IMR-90 (cell line): ENCODE data around the gene XDH. TPM values are rescaled to one million over a fixed set of nuclear protein-coding genes. Genes with fewer than 3 reads are reported as not detected.

Experiments used
- ATAC-seq: fragments of 200-7000 bp; cut with Tn5 transposase; 2 replicates; pipeline ENCODE4 v1.9.1; 2020; ENCODE audit warnings: low read depth, mild to moderate bottlenecking, moderate library complexity
- BruUV-seq: library from RNA; stranded (reverse); fragments of 400-500 nt; replicated peaks from 2 replicates; lab custom pipeline; 2021; lab: Mats Ljungman, UMichigan
- CTCF ChIA-PET: fragments of 300-600 bp; formaldehyde crosslinking; extraction: SDS; loops from one replicate; lab custom pipeline; 2021; ENCODE audit warnings: antibody characterized with exemption; lab: Yijun Ruan, JAX
- POLR2A ChIA-PET: fragments of 300-600 bp; sonication (Branson Sonifier 250); formaldehyde crosslinking; loops from one replicate; lab custom pipeline; 2022; ENCODE audit warnings: antibody characterized with exemption; ENCODE audit not compliant: unreplicated experiment; lab: Charles Lee
- DNase-seq: peaks from one replicate; pipeline ENCODE4 v3.0.0; 2013
- H2AFZ ChIP-seq: replicated peaks from 2 replicates; pipeline ENCODE3; 2013; ENCODE audit warnings: low read length, mild to moderate bottlenecking; ENCODE audit not compliant: poor library complexity
- H2AK5ac ChIP-seq: 2 replicates; pipeline ENCODE4 v1.6.1; 2013; ENCODE audit warnings: low read depth, low read length, inconsistent platforms
- H2AK9ac ChIP-seq: replicated peaks from 2 replicates; pipeline ENCODE3; 2013; ENCODE audit warnings: mild to moderate bottlenecking, low read depth, low read length, moderate library complexity; ENCODE audit not compliant: poor library complexity
- H2BK120ac ChIP-seq: 2 replicates; pipeline ENCODE4 v1.6.1; 2013; ENCODE audit warnings: low read depth, low read length, inconsistent platforms
- H2BK15ac ChIP-seq: 3 replicates; pipeline ENCODE4 v1.6.1; 2013; ENCODE audit warnings: low read depth, low read length, inconsistent platforms
- H2BK20ac ChIP-seq: 2 replicates; pipeline ENCODE4 v1.6.1; 2013; ENCODE audit warnings: low read depth, mild to moderate bottlenecking, inconsistent platforms, low read length, moderate library complexity
- H2BK5ac ChIP-seq: 2 replicates; pipeline ENCODE4 v1.6.1; 2013; ENCODE audit warnings: mild to moderate bottlenecking, low read depth, low read length, inconsistent platforms; ENCODE audit not compliant: poor library complexity, severe bottlenecking
- H3K14ac ChIP-seq: replicated peaks from 2 replicates; pipeline ENCODE4 v1.6.1; 2013; ENCODE audit warnings: low read depth, low read length, inconsistent platforms
- H3K18ac ChIP-seq: 2 replicates; pipeline ENCODE4 v1.6.1; 2013; ENCODE audit warnings: low read depth, low read length, control low read depth
- H3K23ac ChIP-seq: 2 replicates; pipeline ENCODE4 v1.6.1; 2013; ENCODE audit warnings: low read depth, low read length, inconsistent platforms
- H3K27ac ChIP-seq: 2 replicates; pipeline ENCODE4 v1.5.1; 2013; ENCODE audit warnings: mild to moderate bottlenecking, control low read depth, low read length; ENCODE audit not compliant: insufficient read depth
- H3K27me3 ChIP-seq: 2 replicates; pipeline ENCODE4 v1.6.1; 2013; ENCODE audit warnings: low read length; ENCODE audit not compliant: control insufficient read depth, insufficient read depth
- H3K36me3 ChIP-seq: 2 replicates; pipeline ENCODE4 v1.6.1; 2013; ENCODE audit warnings: low read length, mixed read lengths; ENCODE audit not compliant: control insufficient read depth, insufficient read depth
- H3K4ac ChIP-seq: 2 replicates; pipeline ENCODE4 v1.6.1; 2013; ENCODE audit warnings: low read depth, low read length, inconsistent platforms
- H3K4me1 ChIP-seq: 2 replicates; pipeline ENCODE4 v1.6.1; 2013; ENCODE audit warnings: low read length, mixed read lengths; ENCODE audit not compliant: control insufficient read depth, insufficient read depth
- H3K4me2 ChIP-seq: 2 replicates; pipeline ENCODE4 v1.6.1; 2013; ENCODE audit warnings: low read depth, mild to moderate bottlenecking, control low read depth, low read length, moderate library complexity
- H3K4me3 ChIP-seq: 2 replicates; pipeline ENCODE4 v1.5.1; 2013; ENCODE audit warnings: low read depth, mild to moderate bottlenecking, control low read depth, low read length, moderate library complexity; ENCODE audit not compliant: insufficient read depth
- H3K56ac ChIP-seq: 2 replicates; pipeline ENCODE4 v1.6.1; 2013; ENCODE audit warnings: low read length, inconsistent platforms; ENCODE audit not compliant: insufficient read depth; ENCODE audit errors: extremely low read depth
- H3K79me1 ChIP-seq, 2 experiments: 2 replicates each; pipeline ENCODE4 v1.6.1; 2013; ENCODE audit warnings: low read length in 2 of 2, inconsistent platforms in 1 of 2, low read depth in 1 of 2
- H3K9ac ChIP-seq: 2 replicates; pipeline ENCODE4 v1.6.1; 2013; ENCODE audit warnings: low read depth, low read length, control low read depth
- H3K9me1 ChIP-seq: 2 replicates; pipeline ENCODE4 v1.6.1; 2013; ENCODE audit warnings: low read length, inconsistent platforms; ENCODE audit not compliant: insufficient read depth
- H3K9me3 ChIP-seq: 2 replicates; pipeline ENCODE4 v1.6.1; 2013; ENCODE audit warnings: low read length; ENCODE audit not compliant: control insufficient read depth, insufficient read depth
- H4K20me1 ChIP-seq: 2 replicates; pipeline ENCODE4 v1.6.1; 2013; ENCODE audit warnings: low read length, inconsistent platforms; ENCODE audit not compliant: insufficient read depth
- H4K5ac ChIP-seq: 2 replicates; pipeline ENCODE4 v1.6.1; 2013; ENCODE audit warnings: mild to moderate bottlenecking, low read depth, low read length, control low read depth
- H4K8ac ChIP-seq, 2 experiments: 2 replicates each; pipeline ENCODE4 v1.6.1; 2013; ENCODE audit warnings: low read depth in 2 of 2, low read length in 2 of 2, control low read depth in 1 of 2, inconsistent platforms in 1 of 2
- H4K91ac ChIP-seq: 2 replicates; pipeline ENCODE4 v1.6.1; 2013; ENCODE audit warnings: low read depth, low read length, inconsistent platforms; ENCODE audit not compliant: insufficient read depth
- FOS ChIP-seq: fragments of 150-350 bp; IDR thresholded peaks from 2 replicates; pipeline ENCODE4 v1.6.1; 2016; ENCODE audit warnings: low read depth, low read length
- MAFK ChIP-seq: IDR thresholded peaks from 2 replicates; pipeline ENCODE4 v1.6.1; 2012; ENCODE audit warnings: low read depth, low read length, improper control_type of control experiment
- NFE2L2 ChIP-seq: fragments of 150-350 bp; IDR thresholded peaks from 2 replicates; pipeline ENCODE4 v1.6.1; 2016; ENCODE audit warnings: low read depth, mild to moderate bottlenecking, low read length
- RCOR1 ChIP-seq: IDR thresholded peaks from 2 replicates; pipeline ENCODE4 v1.6.1; 2012; ENCODE audit warnings: mild to moderate bottlenecking, low read length, improper control_type of control experiment; ENCODE audit not compliant: insufficient replicate concordance
- WGBS, 2 experiments: methylation state at CpG; one replicate each; pipeline versions ENCODE4 v1.1.5 to v1.1.7; 2013; ENCODE audit warnings: missing lambda C conversion rate in 2 of 2; ENCODE audit not compliant: insufficient read length in 1 of 2; ENCODE audit errors: extremely low coverage in 2 of 2; 5-methylcytosine and 5-hydroxymethylcytosine counted together
- dilution Hi-C: fragments of 300-500 bp; cut with HindIII; formaldehyde crosslinking; loops from one replicate; pipeline ENCODE4 v1.14.3; 2018; ENCODE audit warnings: low sequenced_read_pairs; ENCODE audit not compliant: unreplicated experiment
- in situ Hi-C: fragments of 300-500 bp; cut with MboI; formaldehyde crosslinking; loops from 3 replicates; pipeline ENCODE4 v1.14.3; 2019; ENCODE audit warnings: low sequenced_read_pairs, inconsistent platforms, mixed read lengths
- intact Hi-C: fragments of 100-400 bp; cut with micrococcal nuclease; formaldehyde crosslinking; loops from 2 replicates; pipeline ENCODE4 v1.10.0; 2022
- polyA plus RNA-seq, 3 experiments: library from polyadenylated mRNA; depleted of rRNA; stranded (reverse); fragments of >200 nt; gene quantifications; 2 replicates each; pipeline ENCODE4 v1.2.3, GENCODE V29; 2012; ENCODE audit warnings: low replicate concordance in 1 of 3
- total RNA-seq: library from RNA; depleted of rRNA; stranded (reverse); fragments of >200 nt; gene quantifications from 2 replicates; pipeline ENCODE4 v1.2.3, GENCODE V29; 2012

The XDH gene
- total and polyA plus RNA-seq, 2 of the 4 experiments (the other 2 are of a cell fraction) = 0.46 to 1.1 TPM

GRCh38 chr2:31312898-31313297 lies 101.6 kb downstream of the XDH start:
- Histone ChIP-seq H4K91ac (no peak overlapping the region), H2AFZ (peak overlapping the region; percentile 46), H2BK15ac (no peak overlapping the region), H3K4me1 (peaks cover 4% of the 10 kb centered on the region), H3K79me1 (no peaks in the 10 kb centered on the region), H3K9ac (no peak overlapping the region), H3K14ac (no peak overlapping the region), H3K9me3 (no peaks in the 10 kb centered on the region), H2AK5ac (peak overlapping the region; percentile 20; the same call in 1 of the 2 replicates), H4K20me1 (no peaks in the 10 kb centered on the region), H3K36me3 (no peaks in the 10 kb centered on the region), H2AK9ac (no peak overlapping the region), H3K9me1 (peaks cover under 1% of the 10 kb centered on the region; the same call in 1 of the 2 replicates), H3K27ac (no peak overlapping the region), H2BK20ac (peak overlapping the region; percentile 42; the same call in 1 of the 2 replicates), H3K23ac (no peak overlapping the region), H2BK120ac (no peak overlapping the region; the same call in 1 of the 2 replicates), H2BK5ac (no peak overlapping the region), H3K4me2 (no peak overlapping the region), H4K8ac (no peak overlapping the region), H4K5ac (no peak overlapping the region), H3K18ac (no peak overlapping the region), H3K56ac (no peak overlapping the region), H3K4me3 (no peak overlapping the region), H3K4ac (no peak overlapping the region), H3K27me3 (no peaks in the 10 kb centered on the region)
- ChIA-PET POLR2A (no interaction called here), CTCF (interaction anchor here (1.2 kb wide), 1 partner anchor 12 kb away, joined by 3 read pairs; no protein-coding TSS in a partner anchor)
- intact Hi-C loops = no loop called here
- WGBS, 2 experiments = no CpG with 5 or more reads among the region's 3 CpGs
- ATAC-seq = peak; percentile 88
- DNase-seq = peak; percentile 88
- BruUV-seq = no TSS peak
- dilution Hi-C loops = no loop called here
- in situ Hi-C loops = no loop called here
- TF ChIP-seq FOS = no peak
- peak; percentile 90 for TF ChIP-seq RCOR1
- no peak; the same call in 1 of the 2 replicates for TF ChIP-seq NFE2L2
- TF ChIP-seq MAFK = peak; percentile 48
